Mesothelial cell of epicardium (in vitro differentiated cells): ENCODE measurements around the gene GPR3. TPM values are rescaled to one million over a fixed set of nuclear protein-coding genes. Genes with fewer than 3 reads are reported as not detected.

ENCODE experiments used
- DNase-seq, 2 experiments: peaks; one replicate each; pipeline ENCODE4 v3.0.0; 2021; ENCODE audit warnings: low spot score in 2 of 2; ENCODE audit not compliant: unreplicated experiment in 2 of 2
- H3K27ac Mint-ChIP-seq: 2 replicates; pipeline ENCODE4 v1.8.0; 2021; ENCODE audit warnings: mixed read lengths
- H3K27me3 Mint-ChIP-seq: 2 replicates; pipeline ENCODE4 v1.8.0; 2021; ENCODE audit warnings: low read depth, mixed read lengths
- H3K36me3 Mint-ChIP-seq: 2 replicates; pipeline ENCODE4 v1.8.0; 2021; ENCODE audit warnings: mixed read lengths
- H3K4me1 Mint-ChIP-seq: 2 replicates; pipeline ENCODE4 v1.8.0; 2021; ENCODE audit warnings: mixed read lengths
- H3K4me3 Mint-ChIP-seq: 2 replicates; pipeline ENCODE4 v1.8.0; 2021; ENCODE audit warnings: mild to moderate bottlenecking, moderate library complexity, mixed read lengths
- H3K9me3 Mint-ChIP-seq: 2 replicates; pipeline ENCODE4 v1.8.0; 2021; ENCODE audit warnings: mixed read lengths
- CTCF ChIP-seq: fragments of 200-600 bp; sonication (generic); IDR thresholded peaks from one replicate; pipeline ENCODE4 v1.5.0; 2021; ENCODE audit warnings: antibody characterized with exemption; ENCODE audit not compliant: unreplicated experiment
- total RNA-seq: library from RNA; stranded (reverse); gene quantifications from 3 replicates; pipeline ENCODE4 v1.2.1, GENCODE V29; 2021

Gene GPR3
- total RNA-seq, 1 donor from 2014 or later, result 1.7 TPM

- Mint-ChIP-seq H3K4me3 (no peak overlapping the region), H3K4me1 (peaks cover 37% of the 10 kb centered on the region), H3K27ac (no peak overlapping the region), H3K9me3 (no peaks in the 10 kb centered on the region), H3K27me3 (peaks cover 7% of the 10 kb centered on the region), H3K36me3 (peaks cover 5% of the 10 kb centered on the region)
- no peak for TF ChIP-seq CTCF
- DNase-seq, result no peak
Observed at GRCh38 chr1:27346991-27347624, 45.3 kb upstream of the GPR3 start.

GRCh38 chr1:27348861-27349783, 43.3 kb upstream of the GPR3 start:
- TF ChIP-seq CTCF, result no peak
- H3K9me3 Mint-ChIP-seq, result no peaks in the 10 kb centered on the region
- H3K27me3 Mint-ChIP-seq, result peaks cover 7% of the 10 kb centered on the region
- H3K27ac Mint-ChIP-seq, result peak overlapping the region; percentile 6
- peaks cover 18% of the 10 kb centered on the region for H3K4me1 Mint-ChIP-seq
- peaks cover 5% of the 10 kb centered on the region for H3K36me3 Mint-ChIP-seq
- peak overlapping the region; percentile 59 for H3K4me3 Mint-ChIP-seq
- DNase-seq, result no peak

- no peaks in the 10 kb centered on the region for H3K9me3 Mint-ChIP-seq
- H3K4me1 Mint-ChIP-seq, result peaks cover 15% of the 10 kb centered on the region
- no peak overlapping the region for H3K27ac Mint-ChIP-seq
- H3K27me3 Mint-ChIP-seq, result peaks cover 7% of the 10 kb centered on the region
- no peak for TF ChIP-seq CTCF
- peak overlapping the region; percentile 57 for H3K4me3 Mint-ChIP-seq
- peak; percentile 57 to 76 for DNase-seq
- peaks cover 5% of the 10 kb centered on the region for H3K36me3 Mint-ChIP-seq
Observed at GRCh38 chr1:27349784-27350662, 42.4 kb upstream of the GPR3 start.

- H3K27ac Mint-ChIP-seq, result peak overlapping the region; percentile 21
- peaks cover 15% of the 10 kb centered on the region for H3K4me1 Mint-ChIP-seq
- peaks cover 7% of the 10 kb centered on the region for H3K27me3 Mint-ChIP-seq
- peak overlapping the region; percentile 63 for H3K4me3 Mint-ChIP-seq
- no peaks in the 10 kb centered on the region for H3K9me3 Mint-ChIP-seq
- DNase-seq, result no peak
- TF ChIP-seq CTCF, result no peak
- H3K36me3 Mint-ChIP-seq, result peaks cover 5% of the 10 kb centered on the region
Observed at GRCh38 chr1:27350663-27351540, 41.5 kb upstream of the GPR3 start.
